ENCODE results near the gene EHBP1.

DNA sequence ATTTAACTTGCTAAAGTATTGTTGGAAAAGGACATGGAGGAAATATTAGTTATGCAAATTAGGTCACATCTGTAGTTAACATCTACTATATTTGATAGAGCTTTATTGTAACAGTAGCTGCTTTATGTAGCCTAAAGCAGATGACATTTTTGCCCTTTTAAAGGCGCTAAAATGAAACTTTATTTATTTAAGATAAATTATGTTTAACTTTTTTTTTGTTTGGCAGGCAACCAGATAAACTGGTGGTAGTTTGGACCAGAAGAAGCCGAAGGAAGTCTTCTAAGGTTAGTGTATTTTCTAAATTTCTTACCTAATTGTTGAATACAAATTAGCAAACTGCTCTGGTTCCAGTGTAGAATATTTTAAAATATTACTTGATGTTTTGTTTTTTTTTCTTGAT lies 41.7 kb downstream of the EHBP1 start:
- TF ChIP-seq, protein P1, sequence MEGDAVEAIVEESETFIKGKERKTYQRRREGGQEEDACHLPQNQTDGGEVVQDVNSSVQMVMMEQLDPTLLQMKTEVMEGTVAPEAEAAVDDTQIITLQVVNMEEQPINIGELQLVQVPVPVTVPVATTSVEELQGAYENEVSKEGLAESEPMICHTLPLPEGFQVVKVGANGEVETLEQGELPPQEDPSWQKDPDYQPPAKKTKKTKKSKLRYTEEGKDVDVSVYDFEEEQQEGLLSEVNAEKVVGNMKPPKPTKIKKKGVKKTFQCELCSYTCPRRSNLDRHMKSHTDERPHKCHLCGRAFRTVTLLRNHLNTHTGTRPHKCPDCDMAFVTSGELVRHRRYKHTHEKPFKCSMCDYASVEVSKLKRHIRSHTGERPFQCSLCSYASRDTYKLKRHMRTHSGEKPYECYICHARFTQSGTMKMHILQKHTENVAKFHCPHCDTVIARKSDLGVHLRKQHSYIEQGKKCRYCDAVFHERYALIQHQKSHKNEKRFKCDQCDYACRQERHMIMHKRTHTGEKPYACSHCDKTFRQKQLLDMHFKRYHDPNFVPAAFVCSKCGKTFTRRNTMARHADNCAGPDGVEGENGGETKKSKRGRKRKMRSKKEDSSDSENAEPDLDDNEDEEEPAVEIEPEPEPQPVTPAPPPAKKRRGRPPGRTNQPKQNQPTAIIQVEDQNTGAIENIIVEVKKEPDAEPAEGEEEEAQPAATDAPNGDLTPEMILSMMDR (IDR thresholded peaks at IDR 0.05; ENCODE audit: low read depth, low read length) = no peak
- TF ChIP-seq POLR2A (IDR thresholded peaks at IDR 0.05; ENCODE audit: extremely low read depth, insufficient read length) (no peak), MYC (IDR thresholded peaks at IDR 0.05; ENCODE audit: low read depth, low read length) (no peak)
- TF ChIP-seq, protein P2, sequence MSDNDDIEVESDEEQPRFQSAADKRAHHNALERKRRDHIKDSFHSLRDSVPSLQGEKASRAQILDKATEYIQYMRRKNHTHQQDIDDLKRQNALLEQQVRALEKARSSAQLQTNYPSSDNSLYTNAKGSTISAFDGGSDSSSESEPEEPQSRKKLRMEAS (IDR thresholded peaks at IDR 0.05; ENCODE audit: low read depth, low read length) = no peak
